22Rv1 (cell line): Measurements from ENCODE around the gene B4GALT5.

Experiments
- CTCF ChIP-seq: fragments of 450-650 bp; IDR thresholded peaks from 2 replicates; pipeline ENCODE4 v1.5.1; 2017; ENCODE audit warnings: mild to moderate bottlenecking
- ZFX ChIP-seq: fragments of 450-650 bp; IDR thresholded peaks from 2 replicates; pipeline ENCODE4 v1.6.1; 2017; ENCODE audit warnings: antibody characterized with exemption, borderline replicate concordance

GRCh38 chr20:49595811-49596561, 117.7 kb downstream of the B4GALT5 start:
- TF ChIP-seq CTCF, result no peak
- no peak for TF ChIP-seq ZFX
